Colon (tissue), 2 donors: Measurements from ENCODE around the gene DYNC1I1.

Source experiments
- FAIRE-seq: peaks from 2 replicates; lab custom pipeline; 2012; peaks lifted over from hg19 to GRCh38; lab: Jason Lieb, UNC
- donor health status: control.
- donor health status: control.

The DYNC1I1 gene

GRCh38 chr7:95971716-95972115 lies 199.4 kb downstream of the DYNC1I1 start:
- FAIRE-seq = no peak

DNA sequence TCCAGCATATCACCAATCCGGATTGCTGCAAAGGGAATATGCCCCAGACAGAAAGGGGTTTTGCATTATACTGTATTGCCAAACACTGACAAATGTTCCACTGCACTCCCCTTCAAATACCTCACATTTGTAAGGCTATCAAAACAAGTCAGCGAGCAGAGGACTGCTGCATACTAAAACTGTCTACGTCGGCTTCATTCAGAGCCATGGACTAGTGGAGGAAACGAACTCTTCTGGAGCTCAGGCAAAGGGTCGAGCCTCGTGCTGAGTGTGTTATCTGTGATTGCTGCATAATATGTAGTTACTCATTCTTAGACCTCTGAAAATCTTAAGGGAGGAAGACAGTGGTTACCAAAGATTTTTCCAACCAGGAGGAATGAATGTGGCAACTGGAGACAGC lies 200.2 kb downstream of the DYNC1I1 start:
- no peak for FAIRE-seq

- FAIRE-seq = no peak
These were observed 201.8 kb downstream of the DYNC1I1 start for GRCh38 chr7:95974108-95974507.

- FAIRE-seq = no peak
These were observed 204.2 kb downstream of the DYNC1I1 start for GRCh38 chr7:95976369-95977060.

- no peak for FAIRE-seq
These were observed 205.6 kb downstream of the DYNC1I1 start for GRCh38 chr7:95977994-95978393.

DNA sequence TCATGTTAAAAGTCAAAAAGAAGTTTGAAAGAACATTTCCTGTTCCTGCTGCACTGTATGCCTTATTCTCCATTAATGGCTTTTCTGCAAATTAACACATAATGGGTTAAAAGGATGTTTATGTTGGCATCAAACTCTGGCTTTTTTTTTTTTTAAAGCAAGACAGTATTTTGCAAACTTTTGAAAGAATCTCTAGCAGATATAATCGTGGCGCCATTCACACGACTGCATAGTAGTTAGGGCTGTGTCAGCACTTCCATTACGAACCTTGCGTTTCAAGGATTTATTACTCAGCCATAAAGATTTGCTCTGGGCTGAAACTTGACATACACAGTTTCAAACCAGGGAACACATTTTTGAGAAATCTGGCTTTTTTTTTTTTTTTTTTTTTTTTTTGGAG lies 207.8 kb downstream of the DYNC1I1 start:
- no peak for FAIRE-seq

DNA sequence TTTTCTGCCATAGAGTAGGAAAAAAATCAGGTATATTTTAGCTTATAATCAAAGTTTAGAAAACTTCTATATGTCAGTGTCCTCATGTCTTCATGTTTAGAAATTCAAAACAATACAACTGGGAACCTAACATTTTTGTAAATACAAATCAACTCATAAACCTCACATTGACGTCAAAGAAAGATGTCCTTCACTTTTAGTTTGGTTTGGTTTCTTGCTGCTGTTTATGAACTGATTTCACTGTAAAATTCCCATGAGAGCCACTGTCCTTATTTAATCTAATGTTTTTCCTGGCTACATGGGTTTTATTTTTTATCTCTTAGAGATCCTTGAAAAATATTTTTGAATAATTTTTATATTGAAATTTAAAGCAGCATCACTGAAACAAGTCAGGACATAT lies 208.4 kb downstream of the DYNC1I1 start:
- FAIRE-seq = no peak

- no peak for FAIRE-seq
These were observed 213.9 kb downstream of the DYNC1I1 start for GRCh38 chr7:95986178-95986764.

DNA sequence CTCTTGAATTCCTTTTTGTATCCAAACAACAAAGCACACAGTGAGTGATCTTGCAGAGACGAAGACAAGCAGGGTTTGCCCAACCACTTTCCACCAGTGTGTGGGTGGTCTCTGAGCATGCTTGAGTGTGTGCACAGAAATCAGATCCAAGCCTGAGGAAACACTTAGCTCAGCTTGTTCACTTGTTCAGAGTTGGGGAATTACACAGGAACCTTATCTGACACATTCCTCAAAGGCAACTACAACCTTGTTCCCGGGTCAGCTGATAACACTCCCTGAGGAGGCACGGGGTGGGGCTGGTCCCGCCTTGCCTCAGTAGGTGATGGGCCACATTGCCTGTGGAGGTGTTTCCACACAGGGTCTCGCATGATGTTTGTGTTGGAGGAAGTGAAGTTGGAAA lies 216.9 kb downstream of the DYNC1I1 start:
- FAIRE-seq = no peak

DNA sequence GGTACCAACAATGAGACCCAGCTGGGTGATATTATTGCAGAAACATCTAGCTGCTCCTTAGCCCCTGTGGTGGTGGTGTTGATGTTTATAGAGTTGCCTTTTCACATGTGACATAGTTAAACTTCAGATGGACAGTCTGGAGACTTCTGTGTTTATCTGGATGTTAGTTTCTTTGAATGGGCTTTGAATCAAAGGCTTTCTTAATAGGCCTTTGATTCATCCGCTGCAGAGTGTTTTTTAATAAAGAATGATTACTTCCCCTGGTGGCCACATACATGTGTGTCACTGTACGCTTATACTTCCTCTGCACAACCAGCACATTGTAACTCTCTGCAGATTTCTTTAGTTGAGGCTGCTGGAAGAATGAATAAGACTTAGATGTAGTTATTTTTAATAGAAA lies 221.0 kb downstream of the DYNC1I1 start:
- FAIRE-seq = no peak

- FAIRE-seq = no peak
These were observed 223.8 kb downstream of the DYNC1I1 start for GRCh38 chr7:95996174-95996573.

DNA sequence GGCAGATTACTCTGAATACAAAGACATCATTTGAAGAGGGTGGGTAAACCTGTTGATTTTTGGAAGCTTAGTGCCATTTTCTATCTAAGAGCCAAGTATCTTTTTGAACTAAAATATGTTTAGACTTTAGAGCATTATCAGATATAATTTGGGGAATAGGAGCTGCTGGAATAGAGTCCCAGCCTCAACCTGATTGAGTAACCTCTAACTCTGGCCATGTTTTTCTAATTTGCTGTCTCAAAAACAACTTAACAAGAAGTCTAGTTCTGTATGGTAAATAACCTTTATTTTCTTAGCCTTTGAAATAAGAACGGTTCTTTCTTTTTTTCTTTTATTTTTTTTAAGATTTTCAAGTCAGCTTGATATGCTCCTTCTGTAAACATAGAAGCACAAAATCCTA lies 224.5 kb downstream of the DYNC1I1 start:
- FAIRE-seq = no peak

- no peak for FAIRE-seq
These were observed 225.3 kb downstream of the DYNC1I1 start for GRCh38 chr7:95997632-95998031.

DNA sequence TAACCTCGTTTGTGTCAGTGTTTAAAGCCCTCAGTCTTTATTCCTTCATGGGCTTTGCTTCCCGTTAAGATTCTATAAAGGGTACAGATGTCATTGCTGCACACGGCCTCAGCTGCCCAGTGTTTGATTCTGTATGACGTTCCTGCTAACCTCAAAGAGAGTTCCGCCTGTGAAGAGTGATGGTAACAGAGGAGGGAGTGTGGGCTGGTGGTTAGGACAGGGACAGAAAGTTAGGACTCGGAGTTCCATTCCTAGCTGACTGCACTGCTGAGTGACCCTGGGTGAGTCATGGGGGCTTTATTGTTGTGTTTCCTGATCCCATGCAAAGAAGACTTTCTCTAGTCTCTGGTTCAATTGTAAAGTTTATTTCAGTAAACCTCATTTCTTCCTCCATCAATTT lies 227.1 kb downstream of the DYNC1I1 start:
- no peak for FAIRE-seq

DNA sequence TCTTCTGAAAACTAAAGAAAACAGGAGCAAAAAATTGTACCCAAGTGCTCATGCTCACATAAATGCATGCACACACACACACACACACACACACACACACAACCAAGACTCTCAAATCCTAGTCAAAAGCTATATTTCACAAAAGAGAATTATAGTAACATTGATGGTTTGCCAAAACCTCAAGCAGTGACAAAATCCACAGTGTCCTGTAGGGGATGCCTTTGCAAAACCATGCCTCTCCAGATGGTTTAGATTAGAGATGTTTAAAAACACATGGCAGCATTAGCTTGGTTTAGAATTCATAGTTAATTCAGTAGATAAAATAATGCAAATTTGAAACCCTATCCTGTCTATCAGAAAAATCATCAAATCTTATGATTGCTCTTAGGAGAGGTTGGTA lies 232.2 kb downstream of the DYNC1I1 start:
- FAIRE-seq = no peak

DNA sequence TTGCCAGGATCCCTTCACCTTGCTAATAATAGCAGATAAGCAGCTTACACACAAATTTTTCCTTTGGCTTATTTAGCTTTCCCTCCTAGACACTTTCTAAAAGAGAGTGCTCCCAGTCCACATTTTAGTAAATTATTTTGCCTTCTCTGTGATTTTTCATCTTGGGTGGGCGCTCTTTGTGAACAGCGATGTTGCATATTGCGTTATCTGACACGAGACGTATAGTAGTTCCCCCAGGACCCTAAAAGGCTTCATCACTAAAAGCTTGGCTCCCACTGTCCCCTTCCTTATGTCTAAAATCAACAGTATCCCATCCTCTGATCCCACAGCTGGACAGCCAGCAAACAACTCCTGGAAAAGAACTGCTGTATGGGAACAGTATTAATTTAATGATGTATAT lies 232.9 kb downstream of the DYNC1I1 start:
- FAIRE-seq = no peak

DNA sequence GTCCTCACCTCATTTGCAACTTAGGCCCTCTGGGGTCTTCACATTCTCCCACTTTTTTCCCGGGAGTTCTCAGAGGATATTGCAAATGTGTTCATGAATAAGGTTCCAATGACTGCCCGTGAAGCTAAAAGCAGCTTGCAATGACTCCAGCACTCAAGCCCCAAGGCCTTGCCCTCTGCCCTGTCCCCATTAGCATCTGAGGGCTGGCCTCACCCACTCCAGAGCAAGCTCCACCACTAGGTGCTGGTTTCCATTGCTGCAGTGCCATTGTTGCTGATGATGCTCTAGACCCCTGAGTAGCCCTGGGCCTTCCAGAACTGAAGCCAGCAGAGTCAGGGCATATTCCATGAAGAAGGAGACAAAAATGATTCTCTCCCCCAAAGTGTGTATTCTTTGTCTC lies 236.8 kb downstream of the DYNC1I1 start:
- no peak for FAIRE-seq

DNA sequence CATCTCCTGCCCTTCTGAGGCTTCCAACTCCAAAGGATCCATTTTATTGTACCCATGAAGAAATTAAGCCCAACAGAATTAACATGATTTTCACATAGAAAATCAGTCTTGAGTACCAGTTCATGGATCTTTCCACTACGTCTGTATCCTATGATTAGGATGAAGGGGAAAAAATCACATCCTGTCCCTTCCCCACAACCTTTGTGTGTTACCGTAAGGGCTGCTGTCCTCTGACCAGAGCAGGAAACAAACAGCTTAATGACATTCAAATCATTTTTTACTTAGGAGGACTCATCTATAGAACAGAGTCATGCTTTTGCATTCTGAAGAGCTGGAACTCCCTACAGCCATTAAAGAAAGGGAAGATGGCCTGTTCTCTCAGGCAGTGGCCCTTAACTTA lies 241.5 kb downstream of the DYNC1I1 start:
- FAIRE-seq = no peak

GRCh38 chr7:96014617-96015016 lies 242.3 kb downstream of the DYNC1I1 start:
- no peak for FAIRE-seq

DNA sequence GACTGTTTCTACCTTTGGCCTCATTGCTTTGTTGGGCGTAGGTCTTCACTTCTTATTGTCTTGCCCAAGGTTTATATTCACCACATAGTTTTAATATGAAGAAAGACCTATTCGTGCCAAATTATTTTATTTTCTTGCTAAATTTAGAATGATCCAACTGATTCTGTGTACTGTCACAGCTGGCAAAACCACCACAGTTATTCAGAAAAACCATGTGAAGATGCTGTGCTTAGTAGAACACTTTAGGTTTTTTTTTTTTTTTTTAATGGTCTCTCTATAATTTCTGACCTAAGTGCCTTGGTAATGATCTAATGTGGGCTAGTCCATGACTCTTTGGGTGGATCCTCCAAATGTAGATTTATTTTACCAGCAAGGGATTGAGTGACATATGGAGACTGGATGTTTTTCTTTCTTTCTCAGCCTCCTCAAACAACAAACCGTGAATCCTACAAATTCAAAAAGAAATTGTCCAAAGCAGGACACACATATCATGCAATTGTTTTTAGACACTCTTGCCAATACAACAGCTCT lies 243.8 kb downstream of the DYNC1I1 start:
- no peak for FAIRE-seq

DNA sequence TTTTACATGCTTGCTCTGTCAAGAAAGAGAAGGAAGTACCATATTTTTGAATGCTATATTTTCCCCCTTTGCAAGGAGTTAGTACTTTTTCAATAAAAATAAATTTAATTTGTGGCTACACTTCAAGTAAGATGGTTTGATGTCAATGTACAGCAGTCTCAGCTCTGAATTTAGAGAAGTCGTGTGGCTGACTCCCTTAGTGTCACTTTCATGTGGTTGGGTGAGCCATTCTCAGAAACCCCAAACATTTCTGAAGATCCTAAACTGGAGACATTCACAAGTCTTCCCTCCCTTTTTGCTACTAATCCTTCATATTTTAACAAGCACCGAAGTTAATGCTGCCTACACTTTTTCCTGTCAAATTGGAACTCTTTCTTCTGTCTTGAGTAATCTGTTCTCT lies 244.4 kb downstream of the DYNC1I1 start:
- FAIRE-seq = no peak

DNA sequence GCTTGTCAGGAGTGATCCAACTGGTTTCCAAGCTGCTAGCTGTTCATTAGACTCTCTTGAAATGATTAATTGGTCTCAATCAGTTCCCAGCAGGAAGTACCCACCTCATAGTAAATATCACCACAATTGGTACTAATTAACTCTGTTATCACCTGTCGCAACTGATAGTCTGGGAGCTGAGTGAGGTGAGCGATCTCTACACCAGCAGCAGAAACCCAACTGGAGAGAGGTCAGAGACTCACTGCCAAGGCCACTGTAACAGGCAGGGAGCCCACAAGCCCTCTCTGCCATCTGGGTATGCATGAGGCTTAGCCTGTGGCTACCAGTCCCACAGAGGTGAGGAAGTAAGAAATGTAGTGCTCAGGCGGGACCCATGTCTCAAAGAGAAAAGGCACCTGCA lies 245.5 kb downstream of the DYNC1I1 start:
- FAIRE-seq = no peak

GRCh38 chr7:96021568-96021967 lies 249.2 kb downstream of the DYNC1I1 start:
- no peak for FAIRE-seq

DNA sequence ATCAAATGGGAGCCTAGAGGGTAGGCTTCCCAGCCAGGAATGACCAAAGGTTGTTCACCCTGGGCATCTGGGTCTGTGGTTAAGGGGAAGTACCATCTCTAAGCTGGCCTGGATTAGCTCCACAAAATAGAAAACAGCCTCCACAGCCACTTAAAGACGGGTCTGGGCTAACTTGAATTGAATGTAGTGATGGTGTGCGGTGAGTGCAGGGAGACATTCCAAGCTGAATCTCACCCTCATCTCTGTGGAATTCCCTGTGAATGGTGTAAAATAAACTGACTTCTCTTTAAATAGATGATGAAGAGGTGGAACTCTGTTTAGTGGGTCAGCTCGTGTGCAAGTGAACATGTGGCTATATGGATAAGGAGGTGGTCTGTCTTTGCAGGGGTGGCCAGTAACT lies 251.0 kb downstream of the DYNC1I1 start:
- no peak for FAIRE-seq
